Vagina (tissue), 2 donors: ENCODE data around the gene GRIK2. TPM values are rescaled to one million over a fixed set of nuclear protein-coding genes. Genes with fewer than 3 reads are reported as not detected.

Source experiments
- DNase-seq, 2 donors: peaks; one replicate each; pipeline ENCODE4 v3.0.0-alpha.2; 2017; ENCODE audit errors: extremely low spot score in 2 of 2
- H3K27ac ChIP-seq: fragments of 200-600 bp; sonication (generic); one replicate; pipeline ENCODE4 v1.5.1; 2019
- H3K27me3 ChIP-seq: fragments of 200-600 bp; sonication (generic); one replicate; pipeline ENCODE4 v1.5.1; 2019
- H3K36me3 ChIP-seq, 2 donors: fragments of 200-600 bp; sonication (generic); one replicate each; pipeline ENCODE4 v1.5.1; 2017 to 2019
- H3K4me1 ChIP-seq: fragments of 200-600 bp; sonication (generic); one replicate; pipeline ENCODE4 v1.5.1; 2019
- H3K4me3 ChIP-seq, 2 donors: fragments of 200-600 bp; sonication (generic); 1 replicate in 1 of 2; 2 replicates in 1 of 2; pipeline ENCODE4 v1.5.1; 2016 to 2019
- H3K9me3 ChIP-seq: fragments of 200-600 bp; sonication (generic); one replicate; pipeline ENCODE4 v1.5.1; 2019
- POLR2A ChIP-seq, 2 donors: fragments of 450-650 bp; IDR thresholded peaks; one replicate each; pipeline ENCODE4 v1.6.1; 2017; ENCODE audit warnings: antibody characterized with exemption in 2 of 2, mild to moderate bottlenecking in 2 of 2, moderate library complexity in 2 of 2
- POLR2AphosphoS5 ChIP-seq, 2 donors: sonication (generic); formaldehyde crosslinking; IDR thresholded peaks; one replicate each; pipeline ENCODE4 v1.9.0; 2017; ENCODE audit warnings: antibody characterized with exemption in 2 of 2, mild to moderate bottlenecking in 2 of 2, low read depth in 1 of 2; ENCODE audit not compliant: insufficient read depth in 1 of 2
- intact Hi-C: fragments of 100-400 bp; cut with DNase I; formaldehyde crosslinking; loops from one replicate; pipeline ENCODE4 v1.15.1; 2023
- total RNA-seq: library from RNA; depleted of rRNA; stranded (reverse); fragments of >200 nt; gene quantifications from one replicate; pipeline ENCODE4 v1.2.3, GENCODE V29; 2016
- TF ChIP-seq, protein P1 (sequence below), 3 experiments: fragments of 450-650 bp in 2 of 3; fragments of 200-600 bp in 1 of 3; sonication (generic) in 1 of 3; IDR thresholded peaks; one replicate each; pipeline ENCODE4 v1.5.1; 2017 to 2019; ENCODE audit warnings: antibody characterized with exemption in 3 of 3, mild to moderate bottlenecking in 2 of 3, moderate library complexity in 2 of 3

The GRIK2 gene
- total RNA-seq, 1 donor from 2014 or later: 8.8 TPM

DNA sequence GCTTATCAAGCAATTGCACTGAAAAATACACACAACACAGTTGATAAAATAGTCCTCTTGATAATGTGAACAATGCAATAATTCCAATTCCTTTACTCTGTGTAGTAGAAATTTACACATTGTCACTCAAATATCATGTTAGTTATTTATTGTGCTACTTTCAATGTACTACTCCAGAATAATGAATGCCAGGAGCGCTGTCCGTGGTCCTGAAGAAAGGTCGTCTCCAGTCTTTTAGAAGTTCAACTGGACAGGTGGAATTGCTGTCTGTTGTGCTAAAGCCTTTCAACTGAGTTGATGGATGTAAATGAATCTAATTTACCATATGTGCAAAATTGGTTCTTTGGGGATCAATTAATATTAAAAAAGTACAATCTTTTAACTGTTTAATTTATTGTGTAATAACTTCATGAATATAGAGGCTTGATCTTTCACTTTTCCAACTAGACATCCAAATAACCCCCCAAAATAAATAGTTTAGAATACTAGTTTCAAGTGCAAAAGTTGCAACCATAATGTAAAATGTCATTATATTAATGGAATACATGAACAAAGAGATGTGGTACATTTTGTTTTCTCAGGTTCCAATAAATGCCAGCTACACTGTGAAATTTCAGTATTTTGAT, 3.2 kb downstream of the GRIK2 start:
- intact Hi-C loops: no loop called here
- Histone ChIP-seq H3K4me1 (peaks cover 25% of the 10 kb centered on the region), H3K4me3 (no peak overlapping the region), H3K27me3 (no peaks in the 10 kb centered on the region), H3K36me3 (no peaks in the 10 kb centered on the region), H3K27ac (no peak overlapping the region), H3K9me3 (no peaks in the 10 kb centered on the region)
- TF ChIP-seq POLR2A (IDR thresholded peaks at IDR 0.05) (no peak), POLR2AphosphoS5 (IDR thresholded peaks at IDR 0.05; ENCODE audit: insufficient read depth in 1 of 2, low read depth in 1 of 2) (no peak)
- TF ChIP-seq, protein P1, sequence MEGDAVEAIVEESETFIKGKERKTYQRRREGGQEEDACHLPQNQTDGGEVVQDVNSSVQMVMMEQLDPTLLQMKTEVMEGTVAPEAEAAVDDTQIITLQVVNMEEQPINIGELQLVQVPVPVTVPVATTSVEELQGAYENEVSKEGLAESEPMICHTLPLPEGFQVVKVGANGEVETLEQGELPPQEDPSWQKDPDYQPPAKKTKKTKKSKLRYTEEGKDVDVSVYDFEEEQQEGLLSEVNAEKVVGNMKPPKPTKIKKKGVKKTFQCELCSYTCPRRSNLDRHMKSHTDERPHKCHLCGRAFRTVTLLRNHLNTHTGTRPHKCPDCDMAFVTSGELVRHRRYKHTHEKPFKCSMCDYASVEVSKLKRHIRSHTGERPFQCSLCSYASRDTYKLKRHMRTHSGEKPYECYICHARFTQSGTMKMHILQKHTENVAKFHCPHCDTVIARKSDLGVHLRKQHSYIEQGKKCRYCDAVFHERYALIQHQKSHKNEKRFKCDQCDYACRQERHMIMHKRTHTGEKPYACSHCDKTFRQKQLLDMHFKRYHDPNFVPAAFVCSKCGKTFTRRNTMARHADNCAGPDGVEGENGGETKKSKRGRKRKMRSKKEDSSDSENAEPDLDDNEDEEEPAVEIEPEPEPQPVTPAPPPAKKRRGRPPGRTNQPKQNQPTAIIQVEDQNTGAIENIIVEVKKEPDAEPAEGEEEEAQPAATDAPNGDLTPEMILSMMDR (IDR thresholded peaks at IDR 0.05): no peak
- DNase-seq: no peak

DNA sequence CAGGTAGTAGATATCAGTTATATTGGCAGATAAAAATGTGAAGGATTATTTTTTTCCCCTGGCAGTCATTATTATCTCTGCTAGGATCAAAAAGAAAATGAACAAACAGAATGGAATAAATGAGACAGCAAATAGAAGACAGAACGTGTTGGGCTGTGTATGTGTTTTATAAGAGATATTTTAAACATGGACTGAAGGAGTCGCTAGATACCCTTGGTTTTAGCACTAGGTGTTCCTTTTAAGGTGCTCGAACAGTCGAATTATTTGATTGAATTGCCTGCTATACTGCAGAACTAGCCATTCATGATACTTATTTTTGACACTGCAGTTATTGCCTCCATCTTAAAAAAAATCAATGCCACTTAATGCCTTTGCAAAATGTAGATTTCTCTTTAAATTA, 3.7 kb downstream of the GRIK2 start:
- Histone ChIP-seq H3K9me3 (no peaks in the 10 kb centered on the region), H3K4me3 (no peak overlapping the region), H3K4me1 (peaks cover 20% of the 10 kb centered on the region), H3K27me3 (no peaks in the 10 kb centered on the region), H3K36me3 (no peaks in the 10 kb centered on the region), H3K27ac (no peak overlapping the region)
- intact Hi-C loops: no loop called here
- TF ChIP-seq, protein P1 (IDR thresholded peaks at IDR 0.05): no peak
- TF ChIP-seq POLR2A (IDR thresholded peaks at IDR 0.05): no peak
- TF ChIP-seq POLR2AphosphoS5 (IDR thresholded peaks at IDR 0.05; ENCODE audit: insufficient read depth in 1 of 2, low read depth in 1 of 2): no peak
- DNase-seq: no peak

DNA sequence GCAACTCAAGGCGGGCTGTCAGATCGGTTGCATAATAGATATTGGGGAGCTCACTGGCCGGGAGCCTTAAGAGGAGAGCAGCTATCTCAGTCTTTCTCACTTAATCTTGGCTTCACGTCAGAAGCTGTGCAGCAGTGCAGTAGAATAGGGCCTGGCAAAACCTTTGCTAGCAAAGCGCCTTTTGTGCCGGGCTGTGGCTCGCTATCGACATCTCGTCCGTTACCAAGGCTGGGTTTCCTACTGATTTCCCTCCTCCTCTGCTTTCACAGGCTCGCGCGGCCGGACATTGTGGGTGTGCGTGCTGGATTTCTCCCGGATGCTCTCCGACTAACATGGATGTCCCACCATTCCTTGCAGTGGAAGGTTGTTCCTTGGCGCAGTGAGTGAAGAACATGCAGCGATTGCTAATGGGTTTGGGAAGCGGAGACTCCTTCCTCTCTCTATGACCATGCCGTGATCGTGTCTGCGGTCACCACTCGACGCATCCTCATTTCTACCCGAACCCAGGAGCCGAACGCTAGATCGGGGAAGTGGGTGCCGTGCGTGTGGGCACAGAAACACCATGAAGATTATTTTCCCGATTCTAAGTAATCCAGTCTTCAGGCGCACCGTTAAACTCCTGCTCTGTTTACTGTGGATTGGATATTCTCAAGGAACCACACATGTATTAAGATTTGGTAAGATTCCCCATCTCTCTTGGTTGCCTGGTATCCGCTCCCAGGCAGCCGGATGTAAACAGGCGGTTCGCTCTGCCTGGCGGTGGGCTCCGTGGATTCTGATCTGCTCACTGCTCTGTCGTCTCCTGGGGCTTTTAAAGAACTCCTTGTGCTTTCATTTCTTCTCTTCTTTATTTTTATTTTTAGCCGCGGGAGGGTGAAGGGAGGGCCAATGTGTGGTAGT, 5.5 kb downstream of the GRIK2 start:
- intact Hi-C loops: no loop called here
- DNase-seq: no peak
- no peaks in the 10 kb centered on the region for H3K36me3 ChIP-seq
- no peak overlapping the region for H3K4me3 ChIP-seq
- TF ChIP-seq POLR2AphosphoS5 (IDR thresholded peaks at IDR 0.05; ENCODE audit: insufficient read depth in 1 of 2, low read depth in 1 of 2) (no peak), POLR2A (IDR thresholded peaks at IDR 0.05) (no peak)
- TF ChIP-seq, protein P1 (IDR thresholded peaks at IDR 0.05): no peak
- no peaks in the 10 kb centered on the region for H3K9me3 ChIP-seq
- H3K4me1 ChIP-seq: peaks cover 4% of the 10 kb centered on the region
- H3K27me3 ChIP-seq: no peaks in the 10 kb centered on the region
- no peak overlapping the region for H3K27ac ChIP-seq

DNA sequence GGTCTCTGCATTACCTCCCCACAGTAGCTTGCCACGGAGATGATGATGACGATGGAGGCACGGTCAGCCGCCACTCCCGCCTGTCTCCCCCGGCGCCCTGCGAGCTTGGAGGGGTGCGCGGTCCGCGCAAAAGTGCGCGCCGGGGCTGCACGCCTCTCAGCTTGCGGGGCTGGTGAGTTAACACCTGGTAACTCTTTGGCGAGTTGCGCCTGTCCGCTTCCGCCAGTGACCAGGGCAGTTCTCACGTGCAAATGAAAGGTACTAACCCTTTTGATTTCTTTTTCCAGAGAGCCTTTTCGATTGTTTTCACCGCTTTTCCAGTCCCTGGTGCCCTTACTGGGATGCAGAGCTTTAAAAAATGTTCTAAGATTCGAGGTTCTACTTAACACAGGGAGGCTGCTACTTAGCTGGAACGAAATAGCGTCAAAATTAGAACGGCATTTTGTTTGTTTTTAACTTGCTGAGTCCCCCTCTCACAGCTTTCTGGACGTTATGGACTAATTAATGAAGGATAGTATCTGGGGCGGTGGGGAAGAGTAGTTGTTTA, 6.2 kb downstream of the GRIK2 start:
- Histone ChIP-seq H3K4me1 (no peaks in the 10 kb centered on the region), H3K36me3 (no peaks in the 10 kb centered on the region), H3K9me3 (no peaks in the 10 kb centered on the region), H3K4me3 (no peak overlapping the region), H3K27ac (no peak overlapping the region), H3K27me3 (no peaks in the 10 kb centered on the region)
- DNase-seq: no peak
- intact Hi-C loops: no loop called here
- TF ChIP-seq, protein P1 (IDR thresholded peaks at IDR 0.05): no peak
- TF ChIP-seq POLR2A (IDR thresholded peaks at IDR 0.05): no peak
- TF ChIP-seq POLR2AphosphoS5 (IDR thresholded peaks at IDR 0.05; ENCODE audit: insufficient read depth in 1 of 2, low read depth in 1 of 2): no peak
